Sigmoid colon (tissue), 7 donors: ENCODE data around the gene ZBED4. TPM values are rescaled to one million over a fixed set of nuclear protein-coding genes. Genes with fewer than 3 reads are reported as not detected.
A peak's percentile ranks its signal among the peaks of the same experiment; 100 is the strongest.

Experiments
- DNase-seq: peaks from one replicate; pipeline ENCODE4 v3.0.0-alpha.2; 2019
- H3K27ac ChIP-seq, 4 donors: fragments of 200-600 bp; sonication (generic); one replicate each; pipeline ENCODE4 v1.5.1; 2016 to 2019; ENCODE audit warnings: mild to moderate bottlenecking in 1 of 4
- H3K27me3 ChIP-seq, 3 donors: fragments of 200-600 bp; sonication (generic); one replicate each; pipeline ENCODE4 v1.5.1; 2019; ENCODE audit warnings: mild to moderate bottlenecking in 1 of 3
- H3K36me3 ChIP-seq, 4 donors: fragments of 200-600 bp; sonication (generic); one replicate each; pipeline ENCODE4 v1.5.1; 2016 to 2019
- H3K4me1 ChIP-seq, 4 donors: fragments of 200-600 bp; sonication (generic); one replicate each; pipeline ENCODE4 v1.5.1; 2017 to 2019
- H3K4me3 ChIP-seq, 4 donors: fragments of 200-600 bp; sonication (generic); one replicate each; pipeline ENCODE4 v1.5.1; 2017 to 2019; ENCODE audit warnings: mild to moderate bottlenecking in 2 of 4, moderate library complexity in 1 of 4
- H3K9me3 ChIP-seq, 4 donors: fragments of 200-600 bp in 3 of 4; sonication (generic) in 3 of 4; one replicate each; pipeline versions ENCODE4 v1.5.1 to v1.6.1; 2013 to 2019
- EP300 ChIP-seq, 4 donors: sonication (generic); formaldehyde crosslinking; IDR thresholded peaks; one replicate each; pipeline ENCODE4 v1.6.1; 2017; ENCODE audit warnings: antibody characterized with exemption in 4 of 4
- POLR2A ChIP-seq, 2 donors: fragments of 450-650 bp; IDR thresholded peaks; one replicate each; pipeline ENCODE4 v1.6.1; 2016; ENCODE audit warnings: antibody characterized with exemption in 2 of 2, mild to moderate bottlenecking in 2 of 2, moderate library complexity in 2 of 2
- POLR2AphosphoS5 ChIP-seq, 4 donors: sonication (generic); formaldehyde crosslinking; IDR thresholded peaks; one replicate each; pipeline ENCODE4 v1.6.1; 2017; ENCODE audit warnings: antibody characterized with exemption in 4 of 4
- WGBS, 2 donors: extraction: QIAGEN DNeasy Blood & Tissue Kit; methylation state at CpG; one replicate each; pipeline ENCODE4 v1.1.7; 2013; 5-methylcytosine and 5-hydroxymethylcytosine counted together
- intact Hi-C: fragments of 100-400 bp; cut with DNase I; formaldehyde crosslinking; loops from one replicate; pipeline ENCODE4 v1.15.1; 2023
- polyA plus RNA-seq, 3 donors: library from polyadenylated mRNA; stranded (reverse); fragments of 200-250 nt; gene quantifications; one replicate each; pipeline ENCODE4 v1.2.3, GENCODE V29; 2013
- total RNA-seq, 4 donors: library from RNA; depleted of rRNA; stranded (reverse); fragments of >200 nt; gene quantifications; one replicate each; pipeline ENCODE4 v1.1.0, GENCODE V29; 2016
- TF ChIP-seq, protein P1 (sequence below), 4 experiments: fragments of 450-650 bp in 3 of 4; fragments of 200-600 bp in 1 of 4; IDR thresholded peaks; one replicate each; pipeline ENCODE4 v1.5.1; 2016 to 2019; ENCODE audit warnings: antibody characterized with exemption in 4 of 4, mild to moderate bottlenecking in 3 of 4, moderate library complexity in 2 of 4
- donor health status: healthy with polysubstance abuse.
- donor health status: Bipolar disorder and iron deficiency.
- donor health status: healthy.

The ZBED4 gene
- total and polyA plus RNA-seq, 7 donors = 2.4 to 10.5 (median 4.6) TPM

DNA sequence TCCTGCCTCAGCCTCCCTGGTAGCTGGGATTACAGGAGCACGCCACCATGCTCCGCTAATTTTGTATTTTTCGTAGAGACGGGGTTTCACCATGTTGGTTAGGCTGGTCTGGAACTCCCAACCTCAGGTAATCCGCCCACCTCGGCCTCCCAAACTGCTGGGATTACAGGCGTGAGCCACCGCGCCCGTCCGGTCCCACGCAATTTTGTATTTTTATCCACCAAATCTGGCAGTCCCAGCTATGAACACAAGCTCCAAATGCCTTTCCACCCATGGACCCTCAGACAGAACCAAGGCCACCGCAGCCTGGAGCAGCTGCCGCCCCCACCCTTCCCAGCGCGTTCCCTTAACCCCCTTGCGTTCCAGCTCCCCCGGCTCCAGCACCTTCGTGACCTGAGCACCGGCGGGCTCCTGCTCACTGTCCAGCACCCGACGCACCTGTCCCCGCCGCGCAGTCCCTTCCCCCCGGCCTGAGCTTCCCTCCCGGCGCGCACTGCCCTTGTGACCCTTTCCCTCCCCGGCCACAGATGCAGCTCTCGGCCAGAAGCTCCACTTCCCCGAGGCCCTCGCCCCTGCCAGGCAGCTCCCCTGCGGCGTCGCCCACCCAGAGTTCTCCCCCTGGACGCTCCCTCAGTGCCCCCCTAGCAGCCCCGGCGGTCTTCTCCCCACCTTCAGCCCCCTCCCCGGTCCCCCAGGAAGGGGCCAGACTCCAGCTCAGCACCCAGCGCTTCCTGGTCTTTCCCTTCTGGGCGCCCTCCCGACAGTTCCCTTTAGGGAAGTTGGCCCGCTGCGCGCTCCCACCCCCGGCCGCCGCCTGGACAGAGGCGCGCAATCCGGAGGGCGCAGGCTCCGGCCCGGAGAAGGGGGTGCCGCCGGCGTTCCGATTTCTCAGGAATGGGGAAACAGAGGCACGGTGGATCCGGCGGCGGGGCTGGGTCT is 5.6 kb upstream of the ZBED4 start:
- TF ChIP-seq EP300 (IDR thresholded peaks at IDR 0.05) (no peak), POLR2AphosphoS5 (IDR thresholded peaks at IDR 0.05) (no peak), POLR2A (IDR thresholded peaks at IDR 0.05) (no peak)
- TF ChIP-seq, protein P1, sequence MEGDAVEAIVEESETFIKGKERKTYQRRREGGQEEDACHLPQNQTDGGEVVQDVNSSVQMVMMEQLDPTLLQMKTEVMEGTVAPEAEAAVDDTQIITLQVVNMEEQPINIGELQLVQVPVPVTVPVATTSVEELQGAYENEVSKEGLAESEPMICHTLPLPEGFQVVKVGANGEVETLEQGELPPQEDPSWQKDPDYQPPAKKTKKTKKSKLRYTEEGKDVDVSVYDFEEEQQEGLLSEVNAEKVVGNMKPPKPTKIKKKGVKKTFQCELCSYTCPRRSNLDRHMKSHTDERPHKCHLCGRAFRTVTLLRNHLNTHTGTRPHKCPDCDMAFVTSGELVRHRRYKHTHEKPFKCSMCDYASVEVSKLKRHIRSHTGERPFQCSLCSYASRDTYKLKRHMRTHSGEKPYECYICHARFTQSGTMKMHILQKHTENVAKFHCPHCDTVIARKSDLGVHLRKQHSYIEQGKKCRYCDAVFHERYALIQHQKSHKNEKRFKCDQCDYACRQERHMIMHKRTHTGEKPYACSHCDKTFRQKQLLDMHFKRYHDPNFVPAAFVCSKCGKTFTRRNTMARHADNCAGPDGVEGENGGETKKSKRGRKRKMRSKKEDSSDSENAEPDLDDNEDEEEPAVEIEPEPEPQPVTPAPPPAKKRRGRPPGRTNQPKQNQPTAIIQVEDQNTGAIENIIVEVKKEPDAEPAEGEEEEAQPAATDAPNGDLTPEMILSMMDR (IDR thresholded peaks at IDR 0.05) = no peak
- peaks cover 16 to 39% (median 26%) of the 10 kb centered on the region in 3 donors for H3K27me3 ChIP-seq
- DNase-seq = no peak
- H3K4me1 ChIP-seq = peaks cover 0 to 35% (median 27%) of the 10 kb centered on the region in 4 donors
- peak overlapping the region in 2 of 4 donors; percentile 32 to 48 for H3K27ac ChIP-seq
- no peaks in the 10 kb centered on the region for H3K9me3 ChIP-seq
- H3K4me3 ChIP-seq = peak overlapping the region; percentile 31 to 67 (median 48)
- intact Hi-C loops = no loop called here
- H3K36me3 ChIP-seq = no peaks in the 10 kb centered on the region
- 19 to 24% methylated on average over 64 of the region's 64 CpGs for WGBS, 2 donors

GRCh38 chr22:49848690-49849160 is 4.9 kb upstream of the ZBED4 start:
- WGBS, 2 donors = 0 to 1% methylated on average over 51 of the region's 51 CpGs
- no peak for DNase-seq
- Histone ChIP-seq H3K36me3 (no peaks in the 10 kb centered on the region), H3K27me3 (peaks cover 16 to 39% (median 26%) of the 10 kb centered on the region in 3 donors), H3K4me1 (peaks cover 0 to 35% (median 27%) of the 10 kb centered on the region in 4 donors), H3K9me3 (no peaks in the 10 kb centered on the region), H3K27ac (peak overlapping the region in 1 of 4 donors; percentile 48), H3K4me3 (peak overlapping the region; percentile 31 to 67 (median 48))
- intact Hi-C loops = no loop called here
- TF ChIP-seq EP300 (IDR thresholded peaks at IDR 0.05) (no peak), POLR2A (IDR thresholded peaks at IDR 0.05) (no peak), POLR2AphosphoS5 (IDR thresholded peaks at IDR 0.05) (no peak)
- TF ChIP-seq, protein P1 (IDR thresholded peaks at IDR 0.05) = no peak

GRCh38 chr22:49849161-49850020 is 4.3 kb upstream of the ZBED4 start:
- no peak for DNase-seq
- peaks cover 16 to 39% (median 26%) of the 10 kb centered on the region in 3 donors for H3K27me3 ChIP-seq

More at GRCh38 chr22:49849161-49850020, 4.3 kb upstream of the ZBED4 start:
- Histone ChIP-seq H3K4me3 (peak overlapping the region; percentile 31 to 67 (median 48)), H3K36me3 (no peaks in the 10 kb centered on the region), H3K4me1 (peaks cover 0 to 38% (median 29%) of the 10 kb centered on the region in 4 donors), H3K9me3 (no peaks in the 10 kb centered on the region), H3K27ac (no peak overlapping the region)
- intact Hi-C loops = loop anchor here (5.0 to 10.0 kb wide), 2 partner anchors 113 to 345 kb away; partner anchors contain the start of gene PIM3
- WGBS, 2 donors = 3 to 4% methylated on average over 89 of the region's 89 CpGs
- TF ChIP-seq EP300 (IDR thresholded peaks at IDR 0.05) (no peak), POLR2A (IDR thresholded peaks at IDR 0.05) (no peak), POLR2AphosphoS5 (IDR thresholded peaks at IDR 0.05) (no peak)
- TF ChIP-seq, protein P1 (IDR thresholded peaks at IDR 0.05) = no peak
